GM12892 (cell line): Measurements from ENCODE around the gene TXNRD1.
A peak's percentile ranks its signal among the peaks of the same experiment; 100 is the strongest.

Source experiments
- DNase-seq: peaks from one replicate; pipeline ENCODE4 v3.0.0; 2011; ENCODE audit not compliant: insufficient read length
- FAIRE-seq: peaks from 2 replicates; lab custom pipeline; 2011; peaks lifted over from hg19 to GRCh38; lab: Jason Lieb, UNC
- POLR2A ChIP-seq: IDR thresholded peaks from 2 replicates; pipeline ENCODE4 v1.6.1; 2011; ENCODE audit warnings: low read depth, low read length, control low read depth
- POLR2AphosphoS5 ChIP-seq: IDR thresholded peaks from 2 replicates; pipeline ENCODE4 v1.6.1; 2011; ENCODE audit warnings: low read depth, low read length, control low read depth
- TAF1 ChIP-seq: IDR thresholded peaks from 2 replicates; pipeline ENCODE4 v1.6.1; 2011; ENCODE audit warnings: low read depth, mild to moderate bottlenecking, control low read depth, low read length, borderline replicate concordance

Gene TXNRD1

DNA sequence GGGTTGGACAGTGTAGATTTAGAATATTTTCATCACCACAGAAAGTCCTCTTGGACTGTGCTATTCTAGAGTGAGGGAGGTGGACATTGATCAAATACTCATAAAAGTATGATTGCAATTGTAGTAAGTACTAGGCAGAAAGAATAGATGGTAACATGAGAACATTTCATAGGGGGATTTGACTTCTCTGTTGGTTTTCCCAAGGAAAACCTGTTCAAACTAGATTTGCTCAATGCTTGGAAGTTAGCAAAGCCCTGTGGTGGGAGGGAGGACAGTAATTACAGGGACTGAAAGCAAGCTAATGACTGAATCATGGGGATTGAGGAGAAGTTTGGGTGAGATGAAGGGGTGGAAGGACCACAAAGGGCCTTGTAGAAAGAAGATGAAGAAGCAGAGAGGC lies 63.6 kb downstream of the TXNRD1 start:
- no peak for TF ChIP-seq TAF1
- no peak for TF ChIP-seq POLR2A
- no peak for TF ChIP-seq POLR2AphosphoS5
- DNase-seq: no peak
- FAIRE-seq: no peak

DNA sequence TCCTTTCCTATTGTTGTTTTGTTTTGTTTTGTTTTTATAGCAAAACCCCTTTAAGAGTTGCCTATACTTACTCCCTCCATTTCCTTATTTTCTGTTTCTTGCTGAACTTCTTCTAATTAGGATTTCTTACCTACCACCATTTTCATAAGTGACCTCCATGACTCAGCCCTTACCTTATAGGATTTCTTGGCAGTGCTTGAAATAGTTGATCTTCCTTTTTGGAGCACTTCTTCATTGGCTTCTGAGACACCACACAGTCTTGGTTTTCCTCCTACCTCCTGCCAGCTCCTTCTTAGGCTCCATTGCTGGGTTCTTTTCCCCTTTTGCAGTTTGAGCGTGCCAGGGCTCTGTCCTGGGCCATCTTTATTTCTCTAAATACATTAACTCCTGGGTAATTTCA lies 64.5 kb downstream of the TXNRD1 start:
- no peak for TF ChIP-seq POLR2A
- TF ChIP-seq TAF1: no peak
- DNase-seq: no peak
- FAIRE-seq: no peak

DNA sequence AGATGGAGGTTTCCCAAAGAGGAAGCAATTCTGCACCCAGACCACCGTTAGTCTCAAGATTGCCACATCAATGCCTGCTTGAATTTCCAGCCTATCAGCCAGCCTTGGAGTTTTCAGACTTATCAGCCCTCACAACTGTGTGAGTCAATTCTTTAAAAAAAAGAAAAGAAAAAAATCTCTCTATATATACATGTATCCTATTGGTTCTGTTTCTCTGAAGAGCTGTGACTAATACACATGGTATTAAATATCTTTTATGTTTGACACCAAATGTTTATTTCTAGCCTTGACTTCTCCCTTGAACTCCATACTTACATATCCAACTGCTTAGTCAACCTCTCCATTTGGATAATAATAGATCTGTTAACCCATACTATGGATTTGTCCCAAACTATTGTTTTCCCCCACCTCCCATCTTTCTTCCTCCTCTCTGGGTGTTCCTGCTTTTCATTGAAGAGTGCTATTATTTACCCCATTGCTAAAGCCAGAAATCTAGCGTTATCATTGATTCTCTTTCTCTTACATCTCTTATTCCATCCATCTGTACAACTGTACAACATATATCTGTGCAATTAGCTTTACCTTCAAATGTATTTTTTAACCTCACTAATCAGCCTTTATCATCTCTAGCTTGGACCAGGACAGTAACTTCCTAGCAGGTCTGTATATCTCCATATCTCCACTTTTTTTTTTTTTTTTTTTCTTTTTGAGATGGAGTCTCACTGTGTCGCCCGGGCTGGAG lies 65.3 kb downstream of the TXNRD1 start:
- DNase-seq: no peak
- FAIRE-seq: no peak
- TF ChIP-seq TAF1: no peak
- no peak for TF ChIP-seq POLR2A
- no peak for TF ChIP-seq POLR2AphosphoS5

DNA sequence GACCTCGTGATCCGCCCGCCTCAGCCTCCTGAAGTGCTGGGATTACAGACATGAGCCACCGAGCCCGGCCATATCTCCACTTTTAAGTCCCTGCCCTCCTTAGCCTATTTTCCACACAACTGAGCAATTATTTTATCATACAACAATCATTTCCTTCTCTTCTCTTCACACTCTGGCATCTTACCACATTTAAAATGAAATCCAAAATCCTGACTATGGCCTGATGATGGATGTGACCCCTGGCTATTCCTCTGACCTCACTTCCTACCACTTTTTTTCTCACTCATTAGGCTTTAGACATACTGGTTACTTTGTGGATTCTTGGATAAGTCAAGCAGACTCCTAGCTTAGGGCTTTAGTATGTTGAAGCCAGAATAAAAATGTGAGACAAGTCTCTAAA lies 66.1 kb downstream of the TXNRD1 start:
- no peak for TF ChIP-seq TAF1
- TF ChIP-seq POLR2A: no peak
- no peak for TF ChIP-seq POLR2AphosphoS5
- no peak for FAIRE-seq
- no peak for DNase-seq

DNA sequence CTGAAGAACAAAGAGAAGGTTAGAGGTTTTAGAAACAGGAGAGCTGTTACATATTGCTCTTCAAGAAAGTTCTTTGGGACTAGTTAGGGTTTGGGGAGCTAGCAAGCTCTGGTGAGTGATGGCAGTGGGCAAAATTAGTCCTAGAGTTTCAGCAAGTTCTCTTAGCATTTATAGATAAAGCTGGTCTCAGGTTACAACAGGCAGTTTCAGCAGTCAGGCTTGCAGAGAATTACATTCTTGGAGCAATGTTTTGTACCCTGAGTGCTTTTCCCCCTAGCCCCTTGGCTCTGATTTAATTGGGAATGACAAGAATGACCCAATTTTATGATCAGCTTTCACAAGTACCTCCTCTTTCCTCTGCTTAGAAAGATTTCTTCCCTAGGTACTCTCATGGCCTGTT lies 66.5 kb downstream of the TXNRD1 start:
- FAIRE-seq: no peak
- TF ChIP-seq POLR2A: no peak
- no peak for TF ChIP-seq TAF1
- no peak for TF ChIP-seq POLR2AphosphoS5
- no peak for DNase-seq

DNA sequence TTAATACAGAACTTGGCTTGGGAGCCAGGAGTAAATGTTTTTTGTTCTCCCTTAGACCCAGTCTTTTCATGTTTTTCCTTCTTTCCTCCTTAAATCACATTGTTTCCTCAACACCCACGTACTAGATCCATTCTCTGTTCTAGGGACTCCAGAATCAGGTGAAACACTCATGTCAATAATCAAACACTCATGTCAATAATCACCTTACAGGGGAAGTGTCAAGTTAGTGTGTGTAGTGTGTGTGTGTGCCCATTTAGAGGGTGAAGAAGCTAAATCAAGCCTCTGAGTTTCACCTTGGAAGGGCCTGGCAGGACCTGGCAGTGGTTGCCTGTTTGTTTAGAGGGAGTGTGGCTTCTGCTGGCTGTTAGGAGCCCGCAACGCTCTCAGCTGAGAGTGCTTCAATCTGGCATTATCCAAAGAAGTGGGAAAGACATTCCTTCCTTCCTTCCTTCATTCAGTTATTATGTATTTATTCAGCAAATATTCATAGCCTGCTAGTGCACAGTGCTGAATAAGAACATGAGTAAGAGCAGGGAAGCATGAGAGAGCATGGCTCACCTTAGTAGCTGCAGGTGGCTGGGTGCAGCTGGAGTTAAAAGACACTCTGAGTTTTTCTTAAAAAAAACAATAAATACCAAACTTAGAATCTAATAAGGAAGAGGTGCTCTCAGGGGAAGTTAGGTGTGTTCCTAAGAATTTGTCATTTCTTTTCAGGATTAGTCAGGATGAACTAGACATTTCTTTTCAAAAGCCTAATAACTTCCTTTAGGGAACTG lies 70.3 kb downstream of the TXNRD1 start:
- FAIRE-seq (no peak), DNase-seq (no peak)
- TF ChIP-seq POLR2A: no peak
- TF ChIP-seq POLR2AphosphoS5: no peak
- TF ChIP-seq TAF1: no peak

DNA sequence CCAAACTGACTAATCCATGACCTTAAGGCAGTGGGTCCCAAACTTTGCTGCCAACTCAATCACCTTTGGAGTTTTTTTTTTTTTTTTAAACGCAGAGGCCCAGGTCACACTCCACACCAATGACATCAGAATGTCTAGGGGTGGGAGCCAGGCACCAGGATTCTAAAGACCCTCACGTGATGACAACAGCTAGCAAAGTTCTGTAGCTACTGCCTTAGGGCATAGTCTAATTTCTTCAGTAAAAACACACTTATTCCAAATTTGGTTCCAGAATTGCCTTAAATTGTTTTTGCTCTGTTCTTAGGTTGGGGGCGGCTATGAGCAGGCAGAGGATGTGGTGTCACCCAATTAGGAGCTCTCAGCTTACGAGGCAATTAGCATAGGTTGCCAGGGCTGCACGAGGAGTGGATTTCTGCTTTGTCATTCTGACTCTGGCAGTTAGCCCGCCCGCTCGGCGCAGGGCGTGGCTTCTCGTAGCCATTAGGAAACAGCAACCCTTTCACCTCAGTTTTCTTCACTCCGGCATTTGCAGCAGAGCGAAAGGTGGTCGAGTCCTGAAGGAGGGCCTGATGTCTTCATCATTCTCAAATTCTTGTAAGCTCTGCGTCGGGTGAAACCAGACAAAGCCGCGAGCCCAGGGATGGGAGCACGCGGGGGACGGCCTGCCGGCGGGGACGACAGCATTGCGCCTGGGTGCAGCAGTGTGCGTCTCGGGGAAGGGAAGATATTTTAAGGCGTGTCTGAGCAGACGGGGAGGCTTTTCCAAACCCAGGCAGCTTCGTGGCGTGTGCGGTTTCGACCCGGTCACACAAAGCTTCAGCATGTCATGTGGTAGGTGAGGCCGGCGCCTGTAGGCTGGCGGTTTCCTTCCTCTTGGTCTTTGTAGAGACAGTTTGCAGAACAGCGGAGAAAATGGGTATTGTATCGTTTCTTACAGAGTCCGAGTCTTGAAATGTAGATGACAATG lies 71.2 kb downstream of the TXNRD1 start:
- TF ChIP-seq POLR2AphosphoS5: peak; percentile 97
- TF ChIP-seq TAF1: peak; percentile 77
- peak; percentile 96 for TF ChIP-seq POLR2A
- peak; percentile 90 for FAIRE-seq
- DNase-seq: peak; percentile 63

DNA sequence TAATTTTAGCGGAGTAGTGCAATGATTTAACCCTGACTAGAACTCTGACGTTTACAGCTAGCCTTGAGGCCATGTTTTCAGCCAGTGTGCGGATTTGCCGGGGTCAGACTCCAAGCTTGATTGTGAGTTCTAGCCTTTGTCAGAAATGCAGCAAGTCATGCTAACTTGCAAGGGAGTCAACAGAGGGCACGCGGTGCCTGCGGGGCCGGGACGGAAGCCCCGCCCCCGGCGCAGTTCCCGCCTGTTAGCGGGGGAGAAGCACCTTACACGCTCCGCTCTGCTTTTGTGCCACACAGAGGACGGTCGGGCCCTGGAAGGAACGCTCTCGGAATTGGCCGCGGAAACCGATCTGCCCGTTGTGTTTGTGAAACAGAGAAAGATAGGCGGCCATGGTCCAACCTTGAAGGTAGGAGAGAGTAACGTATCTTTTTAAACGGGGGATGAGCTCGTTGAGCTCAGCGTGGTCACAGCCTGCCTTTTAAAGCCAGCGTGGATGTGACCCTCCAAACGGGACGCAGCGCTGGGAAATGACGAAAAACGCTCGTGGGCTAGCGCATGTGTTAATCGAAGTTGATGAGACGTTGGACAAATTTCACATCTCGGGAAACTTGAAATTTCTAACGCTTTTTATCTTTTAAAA lies 73.2 kb downstream of the TXNRD1 start:
- TF ChIP-seq POLR2A: peak; percentile 84
- no peak for TF ChIP-seq TAF1
- TF ChIP-seq POLR2AphosphoS5: peak; percentile 76; the same call in 1 of the 2 replicates
- peak; percentile 87 for FAIRE-seq
- DNase-seq: peak; percentile 79

DNA sequence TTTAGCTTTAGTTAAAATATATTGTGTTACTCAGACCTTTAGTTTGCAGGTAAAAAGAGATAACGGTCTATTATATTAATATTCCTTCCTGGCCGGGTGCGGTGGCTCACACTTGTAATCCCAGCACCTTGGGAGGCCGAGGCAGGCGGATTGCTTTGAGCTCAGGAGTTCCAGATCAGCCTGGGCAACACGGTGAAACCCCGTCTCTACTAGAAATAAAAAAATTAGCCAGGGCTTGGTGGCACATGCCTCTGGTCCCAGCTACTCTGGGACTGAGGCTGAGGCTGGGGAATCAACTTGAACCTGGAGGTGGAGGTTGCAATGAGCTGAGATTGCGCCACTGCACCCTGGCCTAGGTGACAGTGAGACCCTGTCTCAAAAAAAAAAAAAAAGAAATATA lies 74.7 kb downstream of the TXNRD1 start:
- FAIRE-seq: no peak
- DNase-seq: no peak
- no peak for TF ChIP-seq POLR2A
- no peak for TF ChIP-seq POLR2AphosphoS5
- no peak for TF ChIP-seq TAF1

DNA sequence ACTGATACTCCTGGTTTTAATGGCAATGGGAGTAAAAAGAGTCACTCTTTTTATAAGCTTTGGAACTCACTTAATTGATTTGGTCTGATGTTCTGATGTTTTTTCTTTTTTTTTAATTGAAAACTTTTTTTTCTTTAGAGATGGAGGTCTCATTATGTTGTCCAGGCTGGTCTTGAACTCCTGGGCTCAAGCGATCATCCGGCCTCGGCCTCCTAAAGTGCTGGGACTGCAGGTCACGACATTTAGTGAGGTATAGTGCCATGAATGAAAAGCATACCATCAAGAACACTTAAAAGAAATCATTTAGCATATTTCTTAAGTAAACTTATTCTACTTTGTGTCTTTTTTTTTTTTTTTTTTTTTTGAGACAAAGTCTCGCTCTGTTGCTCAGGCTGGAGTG lies 75.3 kb downstream of the TXNRD1 start:
- TF ChIP-seq POLR2A (no peak), TAF1 (no peak), POLR2AphosphoS5 (no peak)
- no peak for FAIRE-seq
- no peak for DNase-seq
